Measurements from ENCODE around the gene SPATA3.

DNA sequence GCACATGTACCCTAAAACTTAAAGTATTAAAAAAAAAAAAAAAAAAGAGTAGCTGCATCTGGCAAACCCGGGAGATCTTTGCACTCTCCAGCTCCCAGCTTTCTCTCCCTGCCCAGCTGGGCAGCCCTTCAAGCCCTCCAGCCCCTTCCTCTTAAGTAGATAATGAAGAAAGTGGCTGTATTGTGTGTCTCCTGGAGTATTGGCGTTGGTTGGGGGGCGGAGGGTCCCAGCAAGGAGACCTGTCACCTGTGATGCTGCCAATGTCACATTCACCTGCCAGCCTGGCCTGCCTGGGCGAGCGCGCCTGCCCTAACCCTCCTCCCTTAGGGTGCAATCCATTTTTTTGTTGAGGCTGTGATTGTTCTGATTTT, 43.4 kb downstream of the SPATA3 start:
- TF ChIP-seq CTCF (IDR thresholded peaks at IDR 0.05; ENCODE audit: poor library complexity) (no peak), EZH2 (IDR thresholded peaks at IDR 0.05; ENCODE audit: borderline replicate concordance) (no peak)

Measured in hepatocyte (in vitro differentiated cells).